Measurements from ENCODE around the gene TBC1D2B. TPM values are rescaled to one million over a fixed set of nuclear protein-coding genes. Genes with fewer than 3 reads are reported as not detected.
"Not testable (repeated sequence)": the region's sequence is repeated elsewhere in the genome, so short reads cannot be mapped to it uniquely, and the experiment has no call there.

Gene TBC1D2B
- total RNA-seq, 1 donor from 2014 or later = 11.9 TPM

- ATAC-seq (no peak), DNase-seq (no peak)
- intact Hi-C loops (cut with micrococcal nuclease) = no loop called here
Observed at GRCh38 chr15:78018445-78018844, 59.1 kb downstream of the TBC1D2B start.

- ATAC-seq (peak; percentile 13), DNase-seq (no peak)
- intact Hi-C loops (cut with micrococcal nuclease) = no loop called here
Observed at GRCh38 chr15:78016860-78017259, 60.7 kb downstream of the TBC1D2B start.

GRCh38 chr15:78012643-78013077 lies 64.9 kb downstream of the TBC1D2B start:
- intact Hi-C loops (cut with micrococcal nuclease) = no loop called here
- no peak for ATAC-seq
- no peak for DNase-seq

- intact Hi-C loops (cut with micrococcal nuclease) = no loop called here
- ATAC-seq (no peak), DNase-seq (no peak)
Observed at GRCh38 chr15:78010067-78010466, 67.4 kb downstream of the TBC1D2B start.

GRCh38 chr15:78007964-78008886 lies 69.3 kb downstream of the TBC1D2B start:
- intact Hi-C loops (cut with micrococcal nuclease) = no loop called here
- DNase-seq (peak; percentile 88), ATAC-seq (peak; percentile 69)

- DNase-seq (no peak), ATAC-seq (no peak)
- intact Hi-C loops (cut with micrococcal nuclease) = no loop called here
Observed at GRCh38 chr15:78007211-78007931, 70.1 kb downstream of the TBC1D2B start.

- ATAC-seq = no peak
- peak; percentile 80 for DNase-seq
- intact Hi-C loops (cut with micrococcal nuclease) = no loop called here
Observed at GRCh38 chr15:78006567-78007205, 70.8 kb downstream of the TBC1D2B start.

GRCh38 chr15:78004919-78005634 lies 72.4 kb downstream of the TBC1D2B start:
- DNase-seq (peak; percentile 86), ATAC-seq (peak; percentile 86)
- intact Hi-C loops (cut with micrococcal nuclease) = no loop called here

GRCh38 chr15:78004222-78004727 lies 73.2 kb downstream of the TBC1D2B start:
- DNase-seq (no peak), ATAC-seq (no peak)
- intact Hi-C loops (cut with micrococcal nuclease) = no loop called here

GRCh38 chr15:78003539-78004008 lies 73.9 kb downstream of the TBC1D2B start:
- intact Hi-C loops (cut with micrococcal nuclease) = no loop called here
- ATAC-seq (no peak), DNase-seq (no peak)

GRCh38 chr15:78002996-78003395 lies 74.5 kb downstream of the TBC1D2B start:
- intact Hi-C loops (cut with micrococcal nuclease) = no loop called here
- DNase-seq (no peak), ATAC-seq (no peak)

- ATAC-seq (no peak), DNase-seq (no peak)
- intact Hi-C loops (cut with micrococcal nuclease) = no loop called here
Observed at GRCh38 chr15:78001656-78002055, 75.9 kb downstream of the TBC1D2B start.

GRCh38 chr15:78000927-78001249 lies 76.6 kb downstream of the TBC1D2B start:
- ATAC-seq (no peak), DNase-seq (no peak)
- intact Hi-C loops (cut with micrococcal nuclease) = no loop called here

GRCh38 chr15:78000091-78000926 lies 77.2 kb downstream of the TBC1D2B start:
- ATAC-seq (peak; percentile 66), DNase-seq (peak; percentile 84)

GRCh38 chr15:77999486-77999885 lies 78.0 kb downstream of the TBC1D2B start:
- no peak for DNase-seq
- intact Hi-C loops (cut with micrococcal nuclease) = no loop called here
- ATAC-seq = no peak

More at GRCh38 chr15:78000091-78000926, 77.2 kb downstream of the TBC1D2B start:
- intact Hi-C loops (cut with micrococcal nuclease) = no loop called here

GRCh38 chr15:77998592-77998991 lies 78.9 kb downstream of the TBC1D2B start:
- ATAC-seq (no peak), DNase-seq (no peak)
- intact Hi-C loops (cut with micrococcal nuclease) = no loop called here

GRCh38 chr15:77997761-77998554 lies 79.6 kb downstream of the TBC1D2B start:
- DNase-seq; intact Hi-C loops (cut with micrococcal nuclease); ATAC-seq: not testable (repeated sequence)

Measured in left ventricle myocardium superior (tissue), 1 donor.